Colonic mucosa (tissue), 4 donors: ENCODE measurements around the gene DIO3. TPM values are rescaled to one million over a fixed set of nuclear protein-coding genes. Genes with fewer than 3 reads are reported as not detected.

Experiments used
- DNase-seq: peaks from one replicate; pipeline ENCODE4 v3.0.0-alpha.2; 2020
- H3K27ac ChIP-seq: fragments of 200-600 bp; one replicate; pipeline ENCODE4 v1.8.0; 2021
- H3K27me3 ChIP-seq: fragments of 200-600 bp; one replicate; pipeline ENCODE4 v1.8.0; 2021
- H3K36me3 ChIP-seq: fragments of 200-600 bp; one replicate; pipeline ENCODE4 v1.8.0; 2021
- H3K4me1 ChIP-seq: fragments of 200-600 bp; one replicate; pipeline ENCODE4 v1.8.0; 2021; ENCODE audit warnings: mild to moderate bottlenecking
- H3K4me3 ChIP-seq: fragments of 200-600 bp; one replicate; pipeline ENCODE4 v1.8.0; 2021
- H3K9ac ChIP-seq, 2 donors: one replicate each; pipeline ENCODE4 v1.7.0; 2013; ENCODE audit warnings: control low read depth in 2 of 2, low read depth in 2 of 2, low read length in 2 of 2
- H3K9me3 ChIP-seq: fragments of 200-600 bp; one replicate; pipeline ENCODE4 v1.8.0; 2021
- intact Hi-C: fragments of 100-400 bp; cut with DNase I; formaldehyde crosslinking; loops from one replicate; pipeline ENCODE4 v1.14.1; 2022
- total RNA-seq, 2 donors: library from RNA; stranded (reverse); fragmentation: NEBNext Ultra II Directional in 1 of 2; extraction: Animal tissue kit (Norgen Biotek cat#: 25700) in 1 of 2; gene quantifications; one replicate each; pipeline ENCODE4 v1.2.1, GENCODE V29; 2021
- TF ChIP-seq, protein P1 (sequence below): fragments of 200-600 bp; IDR thresholded peaks from one replicate; pipeline ENCODE4 v1.8.0; 2022; ENCODE audit warnings: antibody characterized with exemption, mild to moderate bottlenecking
- donor health status: healthy.
- donor health status: DM: no; HTN: no; CAD: no.
- donor health status: DM: no; HTN: no; CAD: no.

DIO3 gene
- total RNA-seq, 2 donors from 2014 or later: 0.16 to 0.35 TPM

DNA sequence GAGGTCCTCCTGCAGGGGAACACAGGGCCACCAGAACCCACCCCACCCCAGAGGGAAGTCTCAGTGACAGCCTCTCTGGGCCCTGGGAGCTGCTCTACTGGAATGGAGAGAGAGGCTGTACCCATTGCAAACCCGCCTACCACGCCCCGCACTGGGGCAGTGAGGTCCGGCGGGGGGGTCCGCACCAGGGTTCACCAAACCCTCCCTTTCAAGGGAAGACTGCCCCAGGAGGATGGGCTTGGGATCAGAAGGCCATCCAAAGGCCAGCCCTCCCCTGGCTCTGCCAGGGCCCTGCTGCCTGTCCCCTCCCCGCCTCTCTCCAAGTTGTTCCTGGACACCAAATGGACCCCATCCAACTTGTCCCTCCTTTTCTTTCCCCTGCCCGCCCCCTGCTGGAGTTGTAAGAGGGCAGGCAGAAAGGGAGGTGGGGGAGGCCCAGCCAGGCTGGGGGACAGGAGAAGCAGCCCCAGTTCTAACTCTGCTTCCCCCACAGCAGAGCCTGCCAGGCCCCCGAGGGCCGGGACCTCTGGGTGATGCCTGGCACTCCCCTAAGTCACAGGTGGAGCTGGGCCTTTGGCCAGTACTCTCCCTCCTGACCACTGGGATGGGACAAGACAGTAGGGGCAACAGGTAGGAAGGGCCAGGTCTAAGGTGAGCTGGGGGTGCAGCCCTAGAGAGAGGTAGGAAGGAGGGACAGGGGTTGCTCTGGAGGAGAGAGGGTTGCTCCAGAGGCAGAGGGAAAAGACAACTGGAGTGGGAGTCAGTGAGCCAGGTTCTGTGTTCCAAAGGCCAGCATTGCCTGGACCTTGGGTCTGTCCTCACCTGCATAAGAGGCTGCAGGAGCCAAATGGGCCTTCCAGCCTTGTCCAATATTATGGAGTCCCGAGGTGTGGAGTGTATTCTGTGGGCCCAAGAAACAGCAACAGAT is 3.2 kb upstream of the DIO3 start:
- Histone ChIP-seq H3K27me3 (peaks cover 31% of the 10 kb centered on the region), H3K4me1 (no peaks in the 10 kb centered on the region), H3K27ac (no peak overlapping the region), H3K4me3 (no peak overlapping the region), H3K36me3 (no peaks in the 10 kb centered on the region), H3K9me3 (no peaks in the 10 kb centered on the region), H3K9ac (no peak overlapping the region)
- TF ChIP-seq, protein P1, sequence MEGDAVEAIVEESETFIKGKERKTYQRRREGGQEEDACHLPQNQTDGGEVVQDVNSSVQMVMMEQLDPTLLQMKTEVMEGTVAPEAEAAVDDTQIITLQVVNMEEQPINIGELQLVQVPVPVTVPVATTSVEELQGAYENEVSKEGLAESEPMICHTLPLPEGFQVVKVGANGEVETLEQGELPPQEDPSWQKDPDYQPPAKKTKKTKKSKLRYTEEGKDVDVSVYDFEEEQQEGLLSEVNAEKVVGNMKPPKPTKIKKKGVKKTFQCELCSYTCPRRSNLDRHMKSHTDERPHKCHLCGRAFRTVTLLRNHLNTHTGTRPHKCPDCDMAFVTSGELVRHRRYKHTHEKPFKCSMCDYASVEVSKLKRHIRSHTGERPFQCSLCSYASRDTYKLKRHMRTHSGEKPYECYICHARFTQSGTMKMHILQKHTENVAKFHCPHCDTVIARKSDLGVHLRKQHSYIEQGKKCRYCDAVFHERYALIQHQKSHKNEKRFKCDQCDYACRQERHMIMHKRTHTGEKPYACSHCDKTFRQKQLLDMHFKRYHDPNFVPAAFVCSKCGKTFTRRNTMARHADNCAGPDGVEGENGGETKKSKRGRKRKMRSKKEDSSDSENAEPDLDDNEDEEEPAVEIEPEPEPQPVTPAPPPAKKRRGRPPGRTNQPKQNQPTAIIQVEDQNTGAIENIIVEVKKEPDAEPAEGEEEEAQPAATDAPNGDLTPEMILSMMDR: no peak
- no peak for DNase-seq
- intact Hi-C loops: loop anchor here (5.0 kb wide), 1 partner anchor 81 kb away; no protein-coding TSS in a partner anchor

DNA sequence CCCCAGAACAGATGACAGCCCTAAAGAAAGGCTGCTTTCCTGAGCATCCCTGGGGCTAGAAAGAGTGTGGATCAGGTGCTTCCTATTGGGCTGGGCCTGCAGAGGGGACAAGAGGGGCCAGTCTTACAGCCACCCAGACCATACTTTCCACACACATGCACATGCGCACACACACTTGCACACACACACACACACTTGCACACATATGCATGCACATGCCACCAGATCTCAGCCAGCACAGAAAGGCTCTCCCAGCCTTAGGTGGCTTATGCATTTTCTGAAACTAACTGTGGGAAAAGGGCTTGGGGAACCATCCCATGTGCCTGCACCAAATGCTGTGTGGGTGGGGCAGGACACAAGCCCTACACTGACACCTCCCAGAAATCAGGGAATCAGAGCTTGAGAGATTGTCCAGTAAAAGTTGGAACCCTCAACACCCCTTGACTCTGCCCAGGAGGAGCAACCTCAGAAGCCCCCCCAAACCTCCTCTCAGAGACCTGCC is 2.5 kb upstream of the DIO3 start:
- H3K9ac ChIP-seq: no peak overlapping the region
- H3K36me3 ChIP-seq: no peaks in the 10 kb centered on the region
- H3K9me3 ChIP-seq: no peaks in the 10 kb centered on the region
- peaks cover 39% of the 10 kb centered on the region for H3K27me3 ChIP-seq
- no peaks in the 10 kb centered on the region for H3K4me1 ChIP-seq
- peak overlapping the region; percentile 38 for H3K4me3 ChIP-seq
- H3K27ac ChIP-seq: no peak overlapping the region
- intact Hi-C loops: loop anchor here (5.0 kb wide), 1 partner anchor 81 kb away; no protein-coding TSS in a partner anchor
- DNase-seq: no peak
- TF ChIP-seq, protein P1: no peak

DNA sequence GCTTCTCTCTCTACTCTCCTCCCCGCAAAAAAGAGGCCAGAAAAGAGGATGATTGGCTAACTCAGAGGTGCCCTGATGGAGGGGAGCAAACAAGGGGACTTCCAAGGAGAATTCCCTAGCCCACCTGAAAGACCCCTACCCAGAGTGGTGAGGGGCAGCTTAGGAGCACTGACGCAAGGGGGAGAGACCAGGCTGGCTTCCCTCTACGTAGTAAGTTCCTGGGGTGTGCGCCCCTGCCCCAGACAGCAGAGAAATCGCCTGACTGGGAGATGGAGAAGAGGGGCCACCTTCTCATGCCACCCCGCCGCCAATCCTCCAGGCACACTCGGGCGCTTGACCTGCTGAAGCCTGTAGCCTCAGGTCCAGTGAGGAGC is 2.1 kb upstream of the DIO3 start:
- Histone ChIP-seq H3K27me3 (peaks cover 43% of the 10 kb centered on the region), H3K27ac (no peak overlapping the region), H3K9me3 (no peaks in the 10 kb centered on the region), H3K36me3 (no peaks in the 10 kb centered on the region), H3K4me1 (no peaks in the 10 kb centered on the region), H3K9ac (peak overlapping the region in 1 of 2 donors; percentile 37), H3K4me3 (peak overlapping the region; percentile 38)
- TF ChIP-seq, protein P1: no peak
- intact Hi-C loops: loop anchor here (5.0 kb wide), 1 partner anchor 82 kb away; no protein-coding TSS in a partner anchor
- DNase-seq: no peak

DNA sequence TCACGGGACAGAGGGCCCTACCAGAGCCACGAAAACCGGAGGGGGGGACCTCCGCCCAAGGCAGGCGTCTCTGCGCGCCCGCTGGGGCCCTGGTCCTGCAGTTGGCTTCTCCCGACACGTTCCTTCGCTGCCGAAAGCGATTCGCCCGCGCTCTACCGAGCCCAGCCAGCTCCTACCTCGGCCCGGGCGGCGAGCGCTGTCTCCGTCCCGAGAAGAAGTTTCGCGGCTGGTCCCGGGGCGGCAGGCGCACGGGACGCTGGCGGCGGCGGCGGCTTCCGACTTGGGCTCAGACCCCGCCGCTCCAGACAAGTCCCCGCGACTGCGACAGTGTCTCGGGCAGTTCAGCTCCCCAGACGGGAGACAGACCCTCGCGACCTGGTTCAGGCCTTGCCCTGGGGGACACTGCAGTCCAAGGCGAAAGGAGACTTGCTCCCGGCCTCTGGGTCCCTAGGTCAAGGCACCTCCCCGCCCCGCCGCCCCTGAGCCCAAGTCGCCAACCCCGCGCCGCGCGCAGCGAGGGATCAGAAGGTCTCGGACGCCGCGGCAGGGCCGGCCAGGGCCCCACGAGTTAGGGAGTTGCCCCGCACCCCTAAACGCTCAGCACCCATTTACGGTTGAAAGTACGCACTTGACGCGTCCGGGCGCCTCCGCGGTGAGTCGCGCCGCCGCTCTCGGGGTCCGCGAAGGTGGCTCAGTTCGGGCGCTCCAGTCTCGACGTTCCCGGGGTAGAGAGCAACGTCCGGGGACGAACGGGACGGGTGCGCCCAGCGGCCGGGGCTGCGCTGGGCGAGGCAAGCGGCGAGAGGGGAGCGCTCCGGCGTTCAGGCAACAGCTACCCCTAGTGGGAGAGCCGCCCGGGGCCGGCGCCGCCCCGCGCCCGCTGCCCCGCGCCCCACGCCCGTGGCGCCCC is 1.4 kb upstream of the DIO3 start:
- peaks cover 49% of the 10 kb centered on the region for H3K27me3 ChIP-seq
- TF ChIP-seq, protein P1: no peak
- H3K4me1 ChIP-seq: no peaks in the 10 kb centered on the region
- peak overlapping the region; percentile 38 for H3K4me3 ChIP-seq
- H3K36me3 ChIP-seq: no peaks in the 10 kb centered on the region
- H3K9ac ChIP-seq: peak overlapping the region; percentile 19 to 64
- H3K27ac ChIP-seq: no peak overlapping the region
- no peak for DNase-seq
- intact Hi-C loops: loop anchor here (5.0 to 10.0 kb wide), 2 partner anchors 83 to 375 kb away; no protein-coding TSS in a partner anchor
- H3K9me3 ChIP-seq: no peaks in the 10 kb centered on the region

DNA sequence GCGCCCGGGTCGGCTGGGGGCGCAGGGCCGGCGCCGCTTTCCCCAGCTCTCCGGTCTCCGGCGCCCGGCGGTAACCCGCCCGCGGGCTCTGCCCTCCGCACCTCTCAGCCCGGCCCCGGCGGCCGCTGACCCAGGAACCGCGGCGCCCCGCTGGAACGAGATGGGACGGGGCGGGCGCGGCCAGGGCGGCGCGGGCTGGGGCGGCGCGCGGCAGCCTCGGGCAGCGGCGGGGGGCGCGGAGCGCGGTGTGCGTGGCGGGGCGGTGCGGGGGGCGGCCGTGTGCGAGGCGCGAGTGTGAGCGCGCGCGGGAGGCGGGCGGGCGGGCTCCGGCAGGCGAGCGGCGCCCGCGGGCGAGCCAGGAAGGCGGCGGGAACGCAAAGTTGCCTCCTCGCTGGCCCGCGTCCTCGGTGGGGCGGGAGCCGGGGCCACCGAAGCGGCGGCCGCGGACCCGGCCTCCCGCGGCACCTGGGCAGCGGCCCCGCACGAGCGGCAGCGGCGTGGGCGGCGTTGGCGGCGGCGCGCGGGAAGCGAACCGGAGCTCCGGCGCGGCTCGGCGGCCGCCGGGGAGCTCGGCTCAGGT is 671 bp upstream of the DIO3 start:
- H3K4me3 ChIP-seq: no peak overlapping the region
- intact Hi-C loops: loop anchor here (10.0 kb wide), 1 partner anchor 376 kb away; no protein-coding TSS in a partner anchor
- H3K27ac ChIP-seq: no peak overlapping the region
- no peak overlapping the region for H3K9ac ChIP-seq
- H3K4me1 ChIP-seq: no peaks in the 10 kb centered on the region
- no peaks in the 10 kb centered on the region for H3K9me3 ChIP-seq
- TF ChIP-seq, protein P1: no peak
- peaks cover 56% of the 10 kb centered on the region for H3K27me3 ChIP-seq
- no peaks in the 10 kb centered on the region for H3K36me3 ChIP-seq
- no peak for DNase-seq
